Measurements from ENCODE around the gene PLCB1.

The PLCB1 gene

GRCh38 chr20:8811801-8812594 is 679.9 kb downstream of the PLCB1 start:
- Histone ChIP-seq H3K4me2 (ENCODE audit: low read depth, low read length, poor library complexity, severe bottlenecking) (no peak overlapping the region), H3K9ac (ENCODE audit: low read depth, low read length, poor library complexity, severe bottlenecking) (no peak overlapping the region), H3K4me3 (ENCODE audit: low read length, poor library complexity, severe bottlenecking) (no peak overlapping the region), H3K9me2 (replicated peaks; ENCODE audit: low read depth, low read length) (no peaks in the 10 kb centered on the region), H3K9me3 (ENCODE audit: insufficient read depth, low read depth, low read length) (no peaks in the 10 kb centered on the region), H2AFZ (ENCODE audit: low read length) (no peak overlapping the region), H3F3A (ENCODE audit: low read depth) (no peaks in the 10 kb centered on the region), H4K20me1 (ENCODE audit: insufficient read depth, low read length, poor library complexity, severe bottlenecking) (no peaks in the 10 kb centered on the region), H3K4me1 (ENCODE audit: insufficient read depth, low read length, poor library complexity, severe bottlenecking) (peaks cover 16% of the 10 kb centered on the region), H3K79me2 (ENCODE audit: insufficient read depth, low read length) (no peaks in the 10 kb centered on the region), H3K27me3 (ENCODE audit: insufficient read depth, low read length, poor library complexity, severe bottlenecking) (no peaks in the 10 kb centered on the region), H3K36me3 (ENCODE audit: insufficient read depth, low read length) (no peaks in the 10 kb centered on the region)
- no peak for TF ChIP-seq CTCF (conservative IDR thresholded peaks at IDR 0.05; ENCODE audit: low read length)
- TF ChIP-seq EZH2phosphoT487 (IDR thresholded peaks at IDR 0.05; ENCODE audit: borderline replicate concordance): no peak

GRCh38 chr20:8812817-8813216 is 680.8 kb downstream of the PLCB1 start:
- Histone ChIP-seq H4K20me1 (ENCODE audit: insufficient read depth, low read length, poor library complexity, severe bottlenecking) (no peaks in the 10 kb centered on the region), H3K9me3 (ENCODE audit: insufficient read depth, low read depth, low read length) (no peaks in the 10 kb centered on the region), H3K79me2 (ENCODE audit: insufficient read depth, low read length) (no peaks in the 10 kb centered on the region), H3K9ac (ENCODE audit: low read depth, low read length, poor library complexity, severe bottlenecking) (no peak overlapping the region), H3K9me2 (replicated peaks; ENCODE audit: low read depth, low read length) (no peaks in the 10 kb centered on the region), H3K4me2 (ENCODE audit: low read depth, low read length, poor library complexity, severe bottlenecking) (no peak overlapping the region), H3K27me3 (ENCODE audit: insufficient read depth, low read length, poor library complexity, severe bottlenecking) (no peaks in the 10 kb centered on the region), H3K4me3 (ENCODE audit: low read length, poor library complexity, severe bottlenecking) (no peak overlapping the region), H3F3A (ENCODE audit: low read depth) (no peaks in the 10 kb centered on the region), H3K4me1 (ENCODE audit: insufficient read depth, low read length, poor library complexity, severe bottlenecking) (peaks cover 15% of the 10 kb centered on the region), H3K36me3 (ENCODE audit: insufficient read depth, low read length) (no peaks in the 10 kb centered on the region), H2AFZ (ENCODE audit: low read length) (no peak overlapping the region)
- TF ChIP-seq EZH2phosphoT487 (IDR thresholded peaks at IDR 0.05; ENCODE audit: borderline replicate concordance) (no peak), CTCF (conservative IDR thresholded peaks at IDR 0.05; ENCODE audit: low read length) (no peak)

- no peak overlapping the region for H3K4me2 ChIP-seq (ENCODE audit: low read depth, low read length, poor library complexity, severe bottlenecking)
- H4K20me1 ChIP-seq (ENCODE audit: insufficient read depth, low read length, poor library complexity, severe bottlenecking): no peaks in the 10 kb centered on the region
- peaks cover 13% of the 10 kb centered on the region for H3K4me1 ChIP-seq (ENCODE audit: insufficient read depth, low read length, poor library complexity, severe bottlenecking)
- H3K27me3 ChIP-seq (ENCODE audit: insufficient read depth, low read length, poor library complexity, severe bottlenecking): no peaks in the 10 kb centered on the region
- H3K9ac ChIP-seq (ENCODE audit: low read depth, low read length, poor library complexity, severe bottlenecking): no peak overlapping the region
- H2AFZ ChIP-seq (ENCODE audit: low read length): no peak overlapping the region
- H3K9me3 ChIP-seq (ENCODE audit: insufficient read depth, low read depth, low read length): 0 out of 2 replicates have a peak, but pooled peaks cover 4% of the 10 kb centered on the region
- no peaks in the 10 kb centered on the region for H3K36me3 ChIP-seq (ENCODE audit: insufficient read depth, low read length)
- H3F3A ChIP-seq (ENCODE audit: low read depth): no peaks in the 10 kb centered on the region
- no peak overlapping the region for H3K4me3 ChIP-seq (ENCODE audit: low read length, poor library complexity, severe bottlenecking)
- no peaks in the 10 kb centered on the region for H3K79me2 ChIP-seq (ENCODE audit: insufficient read depth, low read length)
- TF ChIP-seq CTCF (conservative IDR thresholded peaks at IDR 0.05; ENCODE audit: low read length) (no peak), EZH2phosphoT487 (IDR thresholded peaks at IDR 0.05; ENCODE audit: borderline replicate concordance) (no peak)
- H3K9me2 ChIP-seq (replicated peaks; ENCODE audit: low read depth, low read length): no peaks in the 10 kb centered on the region
Observed at GRCh38 chr20:8815208-8815607, 683.1 kb downstream of the PLCB1 start.
